SK-N-DZ (cell line): ENCODE data around the gene TNFAIP8L1.

Experiments
- DNase-seq: peaks from one replicate; pipeline ENCODE4 v3.0.0-alpha.2; 2015; ENCODE audit warnings: low spot score

The TNFAIP8L1 gene

GRCh38 chr19:4700693-4700970 lies 61.3 kb downstream of the TNFAIP8L1 start:
- DNase-seq: no peak

GRCh38 chr19:4701557-4701956 lies 62.2 kb downstream of the TNFAIP8L1 start:
- no peak for DNase-seq

GRCh38 chr19:4702764-4703163 lies 63.4 kb downstream of the TNFAIP8L1 start:
- no peak for DNase-seq

- DNase-seq: no peak
These were observed 64.5 kb downstream of the TNFAIP8L1 start for GRCh38 chr19:4703671-4704316.

GRCh38 chr19:4704317-4704673 lies 65.0 kb downstream of the TNFAIP8L1 start:
- no peak for DNase-seq
